HG02759 (cell line): ENCODE data around the gene NCKAP5.

ENCODE experiments used
- ATAC-seq: cut with Tn5 transposase; IDR thresholded peaks from one replicate; pipeline ENCODE4 v1.9.1; 2021; ENCODE audit warnings: mild to moderate bottlenecking, moderate library complexity; ENCODE audit not compliant: unreplicated experiment

Gene NCKAP5

DNA sequence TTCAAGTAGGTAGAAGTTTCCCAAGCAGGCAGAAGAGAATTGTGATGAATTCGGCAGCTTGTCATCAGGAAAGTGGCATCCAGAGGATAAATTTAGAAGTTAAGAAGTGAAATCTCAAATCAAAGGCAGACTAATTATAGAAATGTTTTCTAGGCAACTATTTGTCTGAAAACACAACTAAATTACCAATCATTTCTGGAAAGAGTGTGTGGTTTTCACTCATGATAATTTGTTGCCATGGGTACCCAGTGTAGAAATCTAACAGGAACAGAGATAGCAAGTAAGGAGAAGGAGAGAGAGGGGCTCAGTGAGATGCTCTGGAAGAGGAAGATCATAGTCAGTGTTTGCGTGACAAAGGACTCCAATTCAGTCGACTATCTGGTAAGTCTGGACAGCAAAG is 208.1 kb downstream of the NCKAP5 start:
- peak; percentile 54 for ATAC-seq

DNA sequence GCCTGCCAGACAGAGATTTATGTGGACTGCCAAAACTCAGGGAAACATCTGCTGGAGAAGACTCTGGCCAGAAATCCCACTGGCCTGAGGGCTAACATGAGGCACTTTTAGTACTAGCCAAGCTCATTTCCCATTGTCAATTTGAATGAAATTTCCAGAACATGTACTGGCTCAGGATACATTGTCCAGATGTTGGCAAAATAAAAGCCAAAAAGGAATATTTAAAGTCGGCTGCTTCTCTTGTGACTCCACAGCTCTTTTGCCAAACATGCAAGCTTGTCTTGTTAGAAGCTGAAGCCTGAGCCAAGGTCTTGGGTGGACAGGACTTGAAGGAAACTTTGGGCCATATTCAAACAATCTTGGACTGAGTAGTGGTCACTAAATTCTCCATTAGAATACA is 215.5 kb downstream of the NCKAP5 start:
- ATAC-seq: no peak

DNA sequence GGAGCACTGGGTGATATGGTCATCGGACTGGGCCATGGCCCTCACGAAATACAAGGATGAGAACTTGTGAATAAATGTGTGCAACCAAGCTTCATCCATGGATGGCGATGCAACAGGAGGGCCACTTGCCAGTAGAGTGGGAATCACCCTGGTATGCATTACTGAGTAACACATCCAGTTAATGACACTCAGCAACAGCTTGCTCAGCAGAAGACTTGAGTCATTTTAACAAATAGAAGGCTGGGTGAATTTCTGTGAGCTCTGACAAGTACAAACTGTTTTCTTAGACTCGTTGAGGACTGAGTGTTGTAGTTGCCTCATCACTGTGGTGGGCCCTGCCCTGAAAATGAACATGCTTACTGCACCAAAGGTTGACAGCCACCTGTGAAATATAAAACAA is 221.6 kb downstream of the NCKAP5 start:
- ATAC-seq: no peak

DNA sequence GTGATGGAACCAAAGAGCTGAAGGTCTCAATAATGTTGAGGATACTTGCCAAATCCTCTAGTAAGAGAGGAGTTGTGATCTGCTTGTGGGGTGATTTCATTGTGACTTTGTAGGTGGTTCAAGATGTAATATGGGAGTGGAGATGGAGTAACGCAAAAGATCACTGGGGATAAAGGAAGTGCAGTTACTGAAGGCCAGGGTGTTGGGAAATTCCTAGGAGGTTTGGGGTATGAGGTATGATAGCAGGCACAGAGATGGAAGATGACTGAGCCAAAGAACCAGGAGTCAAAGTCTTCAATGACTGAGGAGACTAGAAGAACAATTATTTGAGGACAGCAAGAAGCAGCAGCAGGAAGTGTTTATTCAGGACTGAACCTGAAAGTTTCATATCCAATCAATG is 222.6 kb downstream of the NCKAP5 start:
- no peak for ATAC-seq

DNA sequence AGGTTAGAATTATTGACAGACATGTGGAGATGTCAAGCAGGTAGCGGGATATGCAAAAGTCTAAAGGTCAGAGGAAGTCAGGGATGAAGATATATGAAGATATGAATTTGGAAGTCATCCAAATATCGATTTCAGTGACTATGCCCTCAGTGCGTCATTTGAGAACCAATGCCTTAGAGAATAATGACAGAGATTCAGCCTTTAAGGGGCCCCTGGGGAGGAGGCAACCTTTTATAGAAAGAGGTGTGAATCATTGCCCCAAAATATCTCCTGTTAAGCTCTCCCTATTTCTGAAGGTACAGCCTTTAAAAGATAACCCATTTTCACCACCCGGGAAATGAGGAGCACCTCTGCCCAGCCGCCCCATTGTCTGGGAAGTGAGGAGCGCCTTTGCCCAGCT is 223.4 kb downstream of the NCKAP5 start:
- no peak for ATAC-seq

DNA sequence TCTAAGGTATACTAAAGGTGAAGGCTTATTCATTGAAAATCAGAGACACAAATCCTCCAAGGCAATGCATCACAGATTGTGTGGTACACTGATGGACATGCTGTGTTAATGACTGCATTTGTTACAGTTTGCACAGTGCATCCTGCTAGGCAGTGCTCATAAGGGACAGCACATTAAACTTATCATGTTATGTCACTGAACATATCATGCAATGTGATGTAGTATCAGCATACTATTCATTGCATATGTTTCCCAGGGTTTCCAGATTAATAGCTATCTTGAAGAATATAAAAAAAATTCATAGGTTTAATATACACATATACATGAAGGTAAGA is 225.3 kb downstream of the NCKAP5 start:
- no peak for ATAC-seq

DNA sequence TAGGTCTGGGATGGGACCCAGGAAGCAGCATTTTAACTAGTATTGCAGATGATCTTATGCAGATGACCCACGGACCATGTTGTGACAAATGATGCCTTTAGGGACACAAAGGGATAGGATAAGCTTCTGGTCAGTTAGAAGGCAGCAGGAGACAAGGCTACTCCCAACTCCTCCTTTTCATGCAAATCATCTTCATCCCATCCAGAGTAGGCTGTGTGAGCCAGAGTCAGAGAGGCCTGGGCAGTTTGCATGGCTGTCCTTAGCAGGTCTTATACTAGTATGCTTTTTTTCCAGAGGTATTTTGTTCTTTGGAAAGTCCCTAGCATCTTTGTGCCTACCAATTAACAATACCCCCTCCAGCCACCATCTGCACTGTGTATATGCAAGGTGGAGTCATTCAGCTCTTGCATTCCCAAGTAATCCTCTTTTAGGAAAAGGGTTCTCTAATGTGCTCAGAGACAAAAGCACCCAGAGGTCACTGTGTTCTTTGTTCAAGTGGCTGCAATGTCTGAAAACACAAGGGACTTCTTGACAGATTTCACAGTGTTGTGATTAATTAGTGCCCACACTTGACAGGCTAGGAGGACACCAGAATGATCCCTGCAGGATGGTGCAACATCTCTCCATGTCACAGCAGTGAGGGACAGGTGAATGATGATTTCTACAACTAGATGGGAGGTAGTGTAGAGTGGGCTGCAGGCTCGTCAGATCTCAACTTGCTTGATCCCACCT is 225.8 kb downstream of the NCKAP5 start:
- no peak for ATAC-seq

DNA sequence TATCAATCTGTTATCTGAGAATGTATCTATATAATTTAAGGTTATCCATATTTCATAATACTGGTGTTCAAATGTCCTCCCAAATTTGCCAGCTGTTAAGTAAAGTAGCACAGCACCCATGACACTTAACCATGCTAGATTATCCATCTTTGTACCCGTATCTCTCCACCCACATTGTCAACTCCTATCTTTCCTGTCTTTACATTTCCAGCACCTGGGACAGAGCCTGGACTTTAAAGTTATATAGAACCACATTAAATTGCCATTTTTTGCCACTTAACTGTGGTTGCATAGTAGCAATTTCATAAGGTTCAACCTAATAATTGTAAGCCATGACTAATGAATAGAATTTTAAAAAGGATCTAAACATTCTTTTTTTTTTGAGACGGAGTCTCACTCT is 226.7 kb downstream of the NCKAP5 start:
- ATAC-seq: no peak

DNA sequence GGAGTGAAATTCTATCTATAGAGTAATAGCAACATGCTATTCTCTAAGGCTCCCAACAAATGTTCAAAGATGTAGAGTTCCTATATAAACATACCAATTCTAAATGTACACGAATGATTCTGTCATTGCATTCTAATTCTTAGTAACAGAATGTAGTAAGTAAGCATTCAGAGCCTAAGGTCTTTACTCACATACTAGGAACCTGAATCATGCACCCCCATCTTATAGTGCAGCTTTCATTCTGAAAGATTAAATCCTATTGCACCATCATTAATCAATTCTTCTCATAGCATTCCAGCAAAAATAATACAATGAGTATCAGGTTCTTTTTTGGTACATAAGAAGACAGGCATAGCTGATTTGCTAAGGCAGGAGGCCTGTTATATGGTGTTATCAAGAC is 230.0 kb downstream of the NCKAP5 start:
- ATAC-seq: no peak

DNA sequence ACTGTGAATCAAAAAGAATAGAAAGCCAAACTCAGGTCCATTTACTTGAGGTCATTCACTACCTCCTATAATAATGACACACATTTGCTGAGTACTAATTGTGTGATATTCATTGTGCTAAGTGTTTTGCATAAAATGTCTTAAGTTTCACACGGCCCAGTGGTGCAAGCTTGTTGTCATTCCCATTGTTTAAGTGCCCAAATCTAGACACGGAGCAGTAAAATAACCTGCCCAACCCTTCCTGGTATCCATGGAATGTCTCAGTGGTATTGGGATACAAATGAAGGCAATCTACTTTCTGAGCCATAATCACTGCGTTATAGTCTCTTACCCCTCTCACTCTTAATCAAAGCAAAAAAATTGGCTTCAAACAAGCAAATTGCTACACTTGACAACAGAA is 233.3 kb downstream of the NCKAP5 start:
- ATAC-seq: no peak

DNA sequence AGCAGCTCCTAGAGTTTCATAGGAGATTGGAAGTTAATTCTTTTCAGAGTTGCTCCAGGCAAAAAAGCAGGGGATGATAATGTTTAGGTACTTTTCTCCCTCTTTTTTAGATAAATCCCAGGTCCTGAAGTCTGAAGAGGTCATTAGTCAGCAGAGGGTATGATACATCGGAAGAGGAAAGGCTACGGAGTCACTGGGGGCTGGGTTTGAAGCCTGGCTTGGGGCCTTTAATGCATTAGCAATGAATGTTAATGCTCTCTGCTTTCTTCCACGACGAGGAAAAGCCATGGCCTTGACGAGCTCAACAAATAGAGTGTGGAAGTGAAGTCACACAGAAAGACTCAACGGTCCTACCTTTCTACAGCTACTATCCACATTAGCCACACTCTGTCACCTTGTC is 235.1 kb downstream of the NCKAP5 start:
- ATAC-seq: no peak

DNA sequence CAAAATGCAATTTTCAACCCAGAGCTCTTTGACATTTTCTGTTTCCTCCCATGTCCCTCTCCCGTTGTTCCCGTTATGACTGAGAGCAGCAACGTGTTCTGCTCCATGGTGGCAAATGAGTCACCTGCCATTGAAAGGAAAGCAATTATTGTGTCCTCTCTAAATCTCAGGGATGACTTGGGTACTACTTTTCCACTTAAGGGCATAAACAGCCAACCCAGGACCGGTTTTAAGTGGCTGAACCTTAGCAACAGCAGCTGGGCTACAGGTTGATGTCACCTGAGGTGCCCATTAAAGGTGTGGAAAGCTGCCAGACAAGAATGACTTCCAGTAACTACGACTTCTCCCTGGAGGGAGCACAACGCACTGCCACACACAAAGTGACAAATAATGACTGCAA is 236.8 kb downstream of the NCKAP5 start:
- ATAC-seq: no peak

DNA sequence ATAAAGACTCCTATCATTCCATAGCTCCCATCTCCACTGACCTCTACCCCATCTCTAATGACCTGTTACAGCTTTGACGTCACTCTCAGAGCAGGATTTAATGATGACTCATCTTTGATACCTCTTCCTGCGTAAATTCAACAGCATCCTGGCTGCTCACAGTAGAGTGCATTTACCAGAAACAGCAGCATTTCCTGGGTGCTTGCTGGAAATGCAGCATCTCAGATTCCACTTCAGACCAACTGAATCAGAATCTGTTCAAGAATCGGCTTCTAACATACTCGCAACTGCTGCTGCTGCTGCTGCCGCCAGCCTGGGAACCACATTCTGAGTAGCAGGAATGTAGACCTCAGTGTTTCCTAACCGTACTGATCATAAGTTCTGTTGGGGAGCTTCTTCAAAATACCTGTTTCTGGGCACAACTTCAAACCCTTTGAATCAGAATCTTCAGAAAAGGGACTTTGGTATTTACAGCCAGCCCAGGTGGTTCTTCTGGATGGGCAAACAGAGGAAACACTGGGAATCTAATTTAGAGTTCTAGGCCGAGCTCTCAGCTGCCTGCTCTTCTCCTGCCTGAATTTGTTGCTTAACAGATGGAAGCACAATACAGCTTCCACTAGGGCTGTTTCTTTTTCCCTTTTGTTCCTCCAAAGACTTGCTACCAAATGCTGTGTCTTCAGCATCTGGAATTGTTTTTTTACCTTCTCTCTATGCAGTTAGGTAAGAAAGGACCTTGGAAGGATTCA is 241.4 kb downstream of the NCKAP5 start:
- ATAC-seq: no peak

DNA sequence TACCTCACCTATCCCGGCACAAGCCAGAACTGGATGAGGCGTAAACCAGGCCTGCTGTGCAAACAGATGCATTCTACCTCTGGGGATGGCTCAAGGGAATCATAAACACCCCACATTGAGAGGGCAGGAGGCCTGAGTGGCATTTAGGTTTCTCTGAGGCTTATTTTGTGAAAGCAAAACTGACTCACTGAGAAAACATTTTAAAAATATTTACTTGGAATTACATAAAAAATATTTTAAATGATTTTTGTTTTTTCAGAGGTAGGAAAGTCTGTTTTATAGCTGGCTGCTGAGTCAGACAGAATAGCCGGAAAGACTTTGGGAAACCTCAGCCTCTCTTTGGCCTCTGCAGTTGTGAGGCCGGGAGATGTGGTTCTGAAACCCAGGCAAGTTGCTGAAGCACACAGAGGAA is 244.1 kb downstream of the NCKAP5 start:
- ATAC-seq: no peak

DNA sequence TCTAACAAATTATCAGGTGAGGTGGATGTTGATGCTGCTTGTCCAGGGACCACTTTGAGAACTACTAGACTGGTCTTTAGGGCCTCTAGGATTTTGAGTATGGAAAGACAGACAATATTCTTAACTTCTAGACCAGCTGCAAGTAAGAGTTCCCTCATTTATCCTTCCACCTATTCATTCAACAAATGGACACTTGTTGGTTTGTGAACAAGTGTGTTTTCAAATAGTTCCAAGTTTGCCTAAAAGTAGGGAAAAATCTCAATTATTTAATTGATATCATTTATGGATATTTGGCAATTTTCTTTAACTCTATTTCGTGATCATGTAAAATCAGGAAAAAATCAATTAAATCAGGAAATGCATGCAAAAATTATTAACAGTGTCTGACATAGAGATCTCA is 245.4 kb downstream of the NCKAP5 start:
- no peak for ATAC-seq

DNA sequence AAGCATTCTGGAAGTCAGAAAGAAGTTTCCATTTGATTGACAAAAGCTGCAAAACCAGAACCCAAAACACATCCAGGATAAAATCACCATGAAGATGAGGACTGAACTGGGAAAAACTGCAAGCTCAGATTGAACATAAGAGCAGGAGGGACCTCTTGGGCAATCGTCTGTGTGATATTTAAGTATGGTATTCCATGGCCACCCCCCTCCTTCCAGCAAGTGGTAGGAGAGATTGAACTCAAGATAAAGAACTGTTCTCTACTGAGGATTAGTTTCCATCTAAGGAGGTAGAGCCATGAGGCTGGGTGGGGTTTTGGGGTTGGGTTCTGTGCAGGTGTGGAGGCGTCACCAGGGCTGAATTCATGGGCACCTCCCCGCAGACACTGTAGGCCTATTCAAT is 251.1 kb downstream of the NCKAP5 start:
- ATAC-seq: no peak

DNA sequence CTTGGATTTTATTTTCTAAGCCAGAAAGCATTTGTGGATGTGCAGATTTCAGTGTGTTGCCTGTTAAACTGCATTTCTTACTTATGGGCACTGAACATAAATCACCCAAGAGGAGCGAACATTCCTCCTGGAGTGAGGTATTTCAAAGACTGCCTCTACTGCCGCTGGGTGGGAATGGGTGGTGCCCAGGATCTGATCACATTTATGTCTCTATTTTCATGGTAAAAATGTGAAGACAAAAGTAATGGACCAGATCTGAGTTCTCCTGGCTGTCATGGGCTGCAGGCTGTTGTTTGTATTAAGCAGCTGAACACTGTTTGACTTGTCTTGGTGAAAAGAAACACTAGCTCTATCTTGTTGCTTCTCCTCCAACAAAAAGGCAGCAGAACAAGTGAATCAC is 251.7 kb downstream of the NCKAP5 start:
- no peak for ATAC-seq

DNA sequence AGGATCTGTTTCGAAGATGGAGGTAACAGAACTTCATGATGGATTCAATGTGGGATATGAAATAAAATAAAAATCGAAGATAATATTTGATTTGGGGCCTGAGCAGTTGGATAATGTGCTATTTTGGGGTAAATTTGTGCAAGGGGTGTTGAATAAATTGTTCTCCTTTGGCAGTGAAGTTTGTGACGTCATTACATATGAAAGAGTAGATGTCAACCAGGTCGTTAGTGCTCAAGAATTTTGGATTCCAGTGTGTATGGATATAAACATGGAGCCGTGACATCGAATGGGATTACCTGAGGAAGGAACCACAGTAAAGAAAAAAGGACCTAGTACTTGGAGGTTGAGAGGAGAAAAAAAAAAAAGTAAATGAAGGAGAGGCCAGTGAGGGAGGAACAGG is 253.0 kb downstream of the NCKAP5 start:
- ATAC-seq: no peak

DNA sequence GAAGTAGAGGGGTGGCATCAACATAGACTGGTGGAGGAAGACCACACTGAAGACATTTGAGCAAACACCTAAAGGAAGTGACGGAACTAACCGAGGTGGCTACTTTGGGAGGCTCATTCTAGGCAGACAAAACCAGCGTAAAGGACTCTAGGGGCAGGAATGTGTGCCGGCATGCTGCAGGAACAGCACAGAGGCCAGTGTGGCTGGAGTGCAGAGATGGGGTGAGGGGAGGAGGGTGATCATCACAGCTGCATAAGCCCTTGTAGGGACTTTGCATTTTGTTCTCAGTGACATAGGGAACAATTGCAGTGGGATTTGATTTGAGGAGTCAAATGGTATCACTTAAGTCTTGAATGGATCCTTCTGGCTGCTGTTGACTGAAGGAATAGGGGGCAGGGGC is 253.5 kb downstream of the NCKAP5 start:
- ATAC-seq: no peak

DNA sequence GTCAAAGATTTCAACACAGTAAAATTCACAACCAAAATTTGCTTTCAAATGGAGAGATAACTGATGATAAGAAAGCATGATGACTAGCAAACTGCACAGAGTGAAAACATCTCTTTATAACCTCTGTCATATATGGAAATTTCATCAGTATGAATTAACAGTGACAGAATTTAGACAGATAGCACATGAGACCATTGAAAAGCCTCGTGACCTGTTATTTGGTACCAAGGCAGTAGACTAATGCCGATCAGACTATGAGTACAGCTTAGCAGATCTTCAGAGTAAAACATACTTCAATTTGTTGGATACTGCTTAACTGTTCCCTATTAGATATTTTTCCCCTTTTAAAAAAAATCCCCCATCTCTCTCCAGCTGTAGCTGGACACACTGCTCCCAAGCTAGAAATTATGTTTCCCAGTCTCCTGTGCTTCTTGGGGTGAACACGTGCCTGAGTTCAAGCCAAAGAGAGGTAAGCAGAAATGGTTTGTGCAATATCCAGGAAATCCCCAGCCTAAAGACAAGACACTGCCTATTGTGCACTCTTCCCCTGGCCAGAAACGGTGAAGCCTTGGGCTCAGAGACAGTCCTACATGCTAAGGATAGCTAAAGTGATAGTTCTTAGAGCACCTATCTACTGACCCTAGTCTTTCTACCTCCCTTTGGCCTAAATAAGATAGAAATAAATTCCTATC is 256.1 kb downstream of the NCKAP5 start:
- ATAC-seq: no peak

DNA sequence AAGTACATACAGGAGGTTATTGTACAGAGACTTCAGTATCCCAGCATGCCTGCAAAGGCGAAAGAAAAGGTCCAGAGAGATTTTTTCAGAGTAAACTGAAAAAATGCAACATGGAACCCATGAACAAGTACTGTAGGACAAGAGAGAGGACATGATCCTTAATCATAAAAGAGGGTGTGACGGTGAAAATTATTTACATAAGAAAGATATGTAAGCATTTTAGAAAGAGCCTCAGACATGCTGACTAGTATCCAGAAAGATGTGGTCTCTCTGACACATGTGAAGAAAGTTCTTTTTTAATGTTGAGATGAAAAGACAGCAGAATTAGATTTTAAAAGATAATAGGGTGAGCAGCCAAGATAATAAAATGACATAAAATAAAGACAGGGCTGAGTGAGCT is 262.0 kb downstream of the NCKAP5 start:
- ATAC-seq: no peak

DNA sequence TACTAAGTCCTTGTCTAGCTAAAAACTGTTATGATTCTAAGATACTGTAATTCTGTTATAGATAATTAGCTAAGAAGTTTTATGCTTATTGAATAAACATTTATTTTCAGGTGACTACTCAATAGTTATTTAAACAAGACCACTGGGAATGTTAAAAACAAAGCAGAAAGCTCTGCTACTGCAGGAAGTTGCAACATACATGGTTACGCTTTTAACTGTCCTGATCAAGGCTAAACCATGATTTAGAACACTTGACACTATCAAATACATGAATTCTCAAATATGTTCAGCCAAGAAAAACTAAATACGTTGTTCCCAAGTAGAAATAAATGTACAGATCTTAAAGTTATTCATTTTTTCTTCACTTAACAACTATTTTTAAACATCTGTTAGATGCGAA is 263.9 kb downstream of the NCKAP5 start:
- no peak for ATAC-seq
